DOHH2 (cell line): ENCODE results near the gene SOX11.

ENCODE experiments used
- CTCF ChIP-seq: fragments of 200-600 bp; sonication (generic); IDR thresholded peaks from one replicate; pipeline ENCODE4 v1.5.1; 2014; ENCODE audit warnings: antibody characterized with exemption, mild to moderate bottlenecking, low read depth, low read length; ENCODE audit not compliant: poor library complexity, severe bottlenecking
- EZH2phosphoT487 ChIP-seq: fragments of 200-600 bp; sonication (generic); IDR thresholded peaks from 2 replicates; pipeline ENCODE4 v1.6.1; 2017; ENCODE audit warnings: borderline replicate concordance, mild to moderate bottlenecking, antibody characterized with exemption, low read length, moderate library complexity, mixed read lengths

DNA sequence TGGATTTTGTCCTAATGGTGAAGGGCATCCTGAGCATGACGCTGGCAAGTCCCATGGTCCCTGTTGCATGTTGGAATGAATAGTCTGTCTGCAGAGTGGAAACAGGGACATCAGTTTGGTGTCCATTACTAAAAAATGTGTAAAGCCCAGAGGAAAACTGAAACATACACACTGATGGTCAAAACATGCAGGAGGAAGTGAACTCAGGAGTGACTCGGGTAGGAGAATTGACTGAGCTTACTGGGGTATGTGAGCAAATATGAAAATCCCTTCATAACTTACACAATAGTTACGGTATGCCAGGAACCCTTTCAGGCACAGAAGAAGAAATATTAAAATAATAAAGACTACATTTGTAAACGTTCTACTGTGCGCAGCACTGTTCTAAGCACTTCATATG, 5.6 kb upstream of the SOX11 start:
- TF ChIP-seq CTCF (no peak), EZH2phosphoT487 (no peak)
